ENCODE results near the gene FCHO2.

The FCHO2 gene

GRCh38 chr5:73135021-73135420 is 179.2 kb downstream of the FCHO2 start:
- no peak for DNase-seq (ENCODE audit: low read depth in 2 of 3, low spot score in 1 of 3)

GRCh38 chr5:73135429-73136054 is 179.7 kb downstream of the FCHO2 start:
- peak in 1 of 3 donors; percentile 11 for DNase-seq (ENCODE audit: low read depth in 2 of 3, low spot score in 1 of 3)

DNA sequence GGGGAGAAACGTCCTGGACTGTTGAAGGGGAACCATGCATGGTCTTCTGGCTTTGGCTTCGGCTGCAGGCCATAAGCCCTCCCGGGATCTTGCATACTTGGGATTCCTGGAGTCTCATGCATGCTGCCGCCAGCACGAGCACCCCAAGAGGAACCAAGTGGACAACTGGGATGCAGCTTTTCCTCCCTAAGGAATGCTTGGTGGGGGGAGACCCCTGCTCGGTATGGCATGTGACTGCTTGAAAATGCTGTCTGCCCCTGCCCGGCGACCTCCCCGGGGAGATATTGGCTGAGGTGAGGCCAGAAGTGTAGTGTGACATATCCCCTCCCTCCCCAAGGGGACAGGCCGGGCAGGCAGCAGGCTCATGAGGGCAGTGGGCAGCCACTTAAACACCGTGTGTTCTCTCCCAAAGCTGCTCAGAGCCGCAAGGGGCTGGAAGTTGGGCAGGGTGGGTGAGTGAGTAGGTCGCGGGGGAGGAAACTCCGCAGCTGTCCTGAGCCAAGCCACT is 180.3 kb downstream of the FCHO2 start:
- DNase-seq (ENCODE audit: low read depth in 2 of 3, low spot score in 1 of 3) = no peak

GRCh38 chr5:73137563-73138530 is 182.0 kb downstream of the FCHO2 start:
- no peak for DNase-seq (ENCODE audit: low read depth in 2 of 3, low spot score in 1 of 3)

GRCh38 chr5:73139485-73139884 is 183.6 kb downstream of the FCHO2 start:
- no peak for DNase-seq (ENCODE audit: low read depth in 2 of 3, low spot score in 1 of 3)
